Testis (tissue), 2 donors: ENCODE results near the gene KLHL14.

ENCODE experiments used
- POLR2A ChIP-seq: fragments of 450-650 bp; IDR thresholded peaks from one replicate; pipeline ENCODE4 v1.6.1; 2017; ENCODE audit warnings: antibody characterized with exemption, mild to moderate bottlenecking, moderate library complexity
- TF ChIP-seq, protein P1 (sequence below), 3 experiments: fragments of 450-650 bp in 2 of 3; fragments of 200-600 bp in 1 of 3; sonication (generic) in 1 of 3; IDR thresholded peaks; one replicate each; pipeline ENCODE4 v1.5.1; 2016 to 2019; ENCODE audit warnings: antibody characterized with exemption in 3 of 3, mild to moderate bottlenecking in 2 of 3, moderate library complexity in 1 of 3

- no peak for TF ChIP-seq POLR2A
- TF ChIP-seq, protein P1, sequence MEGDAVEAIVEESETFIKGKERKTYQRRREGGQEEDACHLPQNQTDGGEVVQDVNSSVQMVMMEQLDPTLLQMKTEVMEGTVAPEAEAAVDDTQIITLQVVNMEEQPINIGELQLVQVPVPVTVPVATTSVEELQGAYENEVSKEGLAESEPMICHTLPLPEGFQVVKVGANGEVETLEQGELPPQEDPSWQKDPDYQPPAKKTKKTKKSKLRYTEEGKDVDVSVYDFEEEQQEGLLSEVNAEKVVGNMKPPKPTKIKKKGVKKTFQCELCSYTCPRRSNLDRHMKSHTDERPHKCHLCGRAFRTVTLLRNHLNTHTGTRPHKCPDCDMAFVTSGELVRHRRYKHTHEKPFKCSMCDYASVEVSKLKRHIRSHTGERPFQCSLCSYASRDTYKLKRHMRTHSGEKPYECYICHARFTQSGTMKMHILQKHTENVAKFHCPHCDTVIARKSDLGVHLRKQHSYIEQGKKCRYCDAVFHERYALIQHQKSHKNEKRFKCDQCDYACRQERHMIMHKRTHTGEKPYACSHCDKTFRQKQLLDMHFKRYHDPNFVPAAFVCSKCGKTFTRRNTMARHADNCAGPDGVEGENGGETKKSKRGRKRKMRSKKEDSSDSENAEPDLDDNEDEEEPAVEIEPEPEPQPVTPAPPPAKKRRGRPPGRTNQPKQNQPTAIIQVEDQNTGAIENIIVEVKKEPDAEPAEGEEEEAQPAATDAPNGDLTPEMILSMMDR (IDR thresholded peaks at IDR 0.05), result no peak
Measured at GRCh38 chr18:32711862-32712261, 61.0 kb downstream of the KLHL14 start.
